Measurements from ENCODE around the gene PKDREJ.

GRCh38 chr22:46224044-46224897, 38.9 kb downstream of the PKDREJ start:
- TF ChIP-seq CTCF (IDR thresholded peaks at IDR 0.05; ENCODE audit: low read length) (no peak), EZH2phosphoT487 (IDR thresholded peaks at IDR 0.05; ENCODE audit: low read length) (no peak)

Data from MM.1S (cell line).